Colon (tissue), 2 donors: ENCODE results near the gene ENAH.
"Not testable (repeated sequence)": the region's sequence is repeated elsewhere in the genome, so short reads cannot be mapped to it uniquely, and the experiment has no call there.

Experiments used
- FAIRE-seq: peaks from 2 replicates; lab custom pipeline; 2012; peaks lifted over from hg19 to GRCh38; lab: Jason Lieb, UNC
- donor health status: control.
- donor health status: control.

The ENAH gene

DNA sequence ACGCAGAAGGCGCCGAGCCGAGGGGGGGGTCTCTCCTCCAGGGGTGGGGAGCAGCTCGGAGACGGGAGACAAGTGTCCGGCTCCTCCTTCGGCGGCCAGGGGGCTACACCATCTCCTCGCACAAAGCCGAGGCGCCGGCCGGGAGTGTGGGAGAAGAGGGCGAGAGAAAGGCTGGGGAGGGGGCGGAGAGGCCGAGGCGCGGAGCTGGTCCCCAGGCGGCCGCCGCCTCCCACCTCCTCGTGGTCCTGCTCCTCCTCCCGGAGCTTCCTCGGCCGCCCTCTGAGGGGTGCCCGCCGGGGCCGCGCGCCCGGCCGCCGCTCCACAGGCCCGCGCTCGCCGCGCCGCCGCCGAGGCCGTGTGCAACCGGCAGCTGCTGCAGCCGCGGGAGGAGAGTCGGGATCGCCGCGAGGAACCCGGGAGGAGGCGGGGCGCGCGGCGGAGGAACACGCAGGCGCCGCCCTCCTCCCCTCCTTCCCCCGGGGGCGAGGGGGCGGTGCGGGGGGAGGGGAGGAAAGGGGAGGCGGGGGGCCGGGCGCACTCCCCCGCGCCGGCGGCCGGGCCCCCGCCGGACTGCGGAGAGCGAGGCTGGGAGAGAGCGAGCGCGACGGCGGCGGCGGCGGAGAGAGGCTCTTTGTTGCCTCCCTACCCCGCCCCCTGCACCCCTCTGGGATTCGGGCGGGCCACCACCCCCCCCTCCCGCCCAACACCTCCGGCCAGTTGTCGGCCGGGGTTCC is at the start of gene ENAH:
Gene ENAH (minus strand): TSS at position 395 of the 734 bp plus-strand sequence. CDS start 433 bp downstream, outside the sequence.
- FAIRE-seq: no peak

DNA sequence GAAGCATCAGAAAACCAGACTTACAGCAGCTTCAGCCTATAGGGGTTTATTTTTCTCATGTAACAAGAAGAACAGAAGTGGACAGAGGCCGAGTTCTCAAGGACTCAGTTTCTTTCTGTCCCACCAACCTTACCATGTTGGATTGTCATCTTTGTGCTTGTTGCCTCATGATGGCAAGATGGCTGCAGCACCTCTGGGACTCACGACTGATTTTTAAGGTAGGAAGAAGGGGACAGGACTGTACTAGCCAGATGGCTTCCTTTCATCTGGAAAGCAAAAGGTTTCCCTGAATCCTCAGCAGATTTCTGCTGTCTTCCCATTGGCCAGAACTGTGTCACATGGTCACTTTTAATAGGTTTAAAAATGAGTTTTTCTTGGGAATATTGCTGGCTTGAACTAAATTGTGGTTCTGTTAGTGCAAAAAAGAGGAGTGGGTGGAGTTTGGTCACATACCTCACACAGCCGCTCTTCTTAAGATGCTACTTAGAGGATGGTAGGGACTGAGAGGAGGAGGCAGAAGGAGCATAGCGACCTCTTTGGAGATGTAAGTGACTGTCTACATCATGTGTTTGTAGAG is 48.1 kb upstream of the ENAH start:
- no peak for FAIRE-seq

- no peak for FAIRE-seq
Measured at GRCh38 chr1:225700164-225700821, 47.4 kb upstream of the ENAH start.

GRCh38 chr1:225699336-225699735 is 46.4 kb upstream of the ENAH start:
- no peak for FAIRE-seq

DNA sequence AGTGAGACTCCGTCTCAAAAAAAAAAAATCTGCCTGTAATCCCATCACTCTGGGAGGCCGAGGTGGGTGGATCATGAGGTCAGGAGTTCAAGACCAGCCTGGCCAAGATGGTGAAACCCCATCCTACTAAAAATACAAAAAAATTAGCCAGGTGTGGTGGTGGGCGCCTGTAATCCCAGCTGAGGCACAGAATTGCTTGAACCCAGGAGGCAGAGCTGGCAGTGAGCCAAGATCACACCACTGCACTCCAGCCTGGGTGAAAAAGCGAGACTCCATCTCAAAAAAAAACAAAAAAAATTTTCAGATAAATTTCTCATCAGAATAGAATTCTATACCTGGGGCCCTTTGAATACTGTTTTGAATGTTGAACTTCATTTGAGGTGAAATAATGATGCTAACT is 45.3 kb upstream of the ENAH start:
- not testable (repeated sequence) for FAIRE-seq

DNA sequence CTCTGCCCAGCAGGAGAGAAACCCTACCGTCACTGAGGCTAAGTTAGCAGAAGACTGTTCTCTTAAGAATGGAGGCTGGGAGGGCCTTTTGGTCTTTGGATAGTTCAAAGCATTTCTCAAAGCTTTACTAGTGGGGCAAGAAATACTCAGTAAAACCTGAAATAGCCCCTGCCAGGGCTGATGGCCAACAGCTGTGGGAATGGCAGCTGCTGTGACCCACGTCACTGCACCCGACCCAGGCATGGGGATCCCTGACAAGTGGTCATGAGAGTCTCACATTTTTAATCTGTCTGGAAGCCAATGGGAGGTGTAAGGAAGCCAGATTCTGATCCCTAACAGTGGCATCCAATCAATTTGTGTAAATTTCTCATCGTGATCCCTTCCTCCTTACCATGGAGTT is 44.5 kb upstream of the ENAH start:
- no peak for FAIRE-seq

- FAIRE-seq: no peak
Measured at GRCh38 chr1:225695578-225696337, 42.8 kb upstream of the ENAH start.

GRCh38 chr1:225694151-225694603 is 41.3 kb upstream of the ENAH start:
- FAIRE-seq: no peak

DNA sequence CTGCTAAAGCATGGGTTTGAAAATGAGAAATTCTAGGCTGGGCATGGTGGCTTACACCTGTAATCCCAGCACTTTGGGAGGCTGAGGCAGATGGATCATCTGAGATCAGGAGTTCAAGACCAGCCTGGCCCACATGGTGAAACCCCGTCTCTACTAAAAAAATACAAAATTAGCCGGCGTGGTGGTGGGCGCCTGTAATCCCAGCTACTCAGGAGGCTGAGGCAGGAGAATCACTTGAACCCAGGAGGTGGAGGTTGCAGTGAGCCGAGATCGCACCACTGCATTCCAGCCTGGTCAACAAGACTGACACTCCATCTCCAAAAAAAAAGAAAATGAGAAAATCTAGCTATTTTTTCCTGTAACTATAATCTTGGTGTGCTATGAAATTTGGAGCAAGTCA is 40.8 kb upstream of the ENAH start:
- FAIRE-seq: not testable (repeated sequence)

GRCh38 chr1:225693085-225693696 is 40.3 kb upstream of the ENAH start:
- no peak for FAIRE-seq

GRCh38 chr1:225692517-225692879 is 39.6 kb upstream of the ENAH start:
- FAIRE-seq: no peak

DNA sequence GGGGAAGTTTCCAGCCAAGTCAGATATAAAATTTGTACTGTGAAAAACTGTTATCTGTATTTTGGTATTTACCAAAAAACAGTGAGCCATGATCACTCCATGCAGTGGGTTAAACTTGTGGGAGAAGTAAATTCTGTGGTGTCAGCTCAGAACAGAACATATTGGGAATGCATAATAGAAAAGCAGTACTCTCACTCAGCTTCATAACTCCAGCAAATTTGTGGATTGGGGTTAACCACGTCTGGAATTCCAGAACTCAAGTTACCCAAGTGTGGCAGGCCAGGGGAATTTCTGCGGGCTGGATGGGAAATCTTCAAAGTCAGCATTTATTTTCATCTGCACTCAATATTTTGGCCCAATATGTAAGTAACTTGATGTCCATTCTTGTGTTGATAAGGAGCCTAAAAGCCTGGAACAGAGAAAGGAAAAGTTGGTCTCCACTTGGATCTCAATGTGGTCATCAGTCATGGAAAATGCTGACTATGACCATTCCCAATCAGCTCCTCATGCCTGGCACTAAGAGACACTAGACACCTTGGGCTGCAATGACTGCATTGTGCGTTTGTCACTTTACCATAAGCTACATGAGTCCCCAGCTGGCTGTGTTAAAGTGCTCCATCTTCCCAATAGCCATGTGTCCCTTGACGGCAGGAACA is 39.1 kb upstream of the ENAH start:
- no peak for FAIRE-seq

DNA sequence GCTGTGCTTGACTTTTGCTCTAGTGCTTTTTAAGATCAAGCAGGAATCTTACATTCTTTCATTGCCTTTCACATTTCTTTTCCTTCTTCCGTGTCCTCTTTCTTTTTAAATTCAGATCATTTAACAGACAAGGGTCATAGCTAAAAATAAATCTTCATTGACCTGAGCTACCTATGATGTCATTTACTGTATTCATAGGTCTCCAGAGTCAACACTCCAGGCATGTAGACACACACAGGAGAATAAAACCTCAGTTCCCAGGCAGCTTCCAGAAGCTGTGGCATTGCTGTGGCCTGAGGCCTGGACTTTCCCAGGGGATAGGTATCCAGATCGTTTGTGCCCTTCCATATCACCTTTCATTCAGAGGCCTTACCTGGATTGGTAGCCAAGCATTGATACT is 38.5 kb upstream of the ENAH start:
- FAIRE-seq: no peak

GRCh38 chr1:225689882-225690459 is 37.0 kb upstream of the ENAH start:
- FAIRE-seq: no peak

- FAIRE-seq: no peak
Measured at GRCh38 chr1:225688345-225688744, 35.4 kb upstream of the ENAH start.

DNA sequence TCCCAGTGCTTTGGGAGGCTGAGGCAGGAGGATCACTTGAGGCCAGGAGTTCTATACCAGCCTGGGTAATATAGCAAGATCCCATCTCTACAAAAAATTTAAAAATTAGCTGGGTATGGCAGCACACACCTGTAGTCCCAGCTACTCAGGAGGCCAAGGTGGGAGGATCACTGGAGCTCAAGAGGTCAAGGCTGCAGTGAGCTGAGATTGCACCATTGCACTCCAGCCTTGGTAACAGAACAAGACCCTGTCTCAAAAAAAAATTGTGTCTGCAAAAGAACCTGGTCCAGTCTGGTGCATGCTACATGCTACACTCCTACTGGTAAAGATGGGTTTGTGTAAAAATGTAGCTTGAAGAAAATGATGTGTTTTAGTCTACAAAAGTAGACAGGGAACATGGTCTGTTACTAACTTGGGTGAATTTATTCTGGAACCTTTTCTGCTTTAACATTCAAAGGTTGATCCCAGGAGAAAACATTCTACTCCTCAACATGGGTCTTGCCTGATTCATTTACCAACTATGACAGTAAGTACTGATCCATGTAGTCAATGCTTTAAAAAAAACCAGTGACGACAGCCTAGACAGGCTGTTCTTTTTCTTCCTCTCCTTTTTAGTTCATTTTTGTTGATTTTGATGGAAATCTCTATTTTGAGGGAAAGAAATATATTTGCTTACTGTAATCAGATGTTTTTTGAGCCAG is 32.7 kb upstream of the ENAH start:
- FAIRE-seq: no peak

GRCh38 chr1:225684741-225685140 is 31.8 kb upstream of the ENAH start:
- no peak for FAIRE-seq

DNA sequence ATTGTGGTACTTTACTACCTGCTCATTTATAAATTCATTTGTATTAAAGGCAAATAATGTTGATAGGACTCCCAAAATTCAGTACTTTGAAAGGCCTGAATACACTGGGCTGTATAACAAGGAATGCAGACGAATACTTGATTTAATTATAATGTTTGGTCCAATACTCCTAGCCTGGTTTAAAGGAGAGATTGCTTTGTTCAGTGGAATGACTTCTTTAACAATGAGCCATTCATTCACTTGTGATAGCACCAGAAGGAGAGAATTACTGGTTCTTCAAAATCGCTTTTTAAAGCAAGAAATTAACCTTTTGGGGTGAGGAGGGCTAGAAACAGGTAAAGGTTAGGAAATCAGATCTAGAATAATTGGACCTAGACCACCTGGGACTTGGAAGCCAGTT is 28.3 kb upstream of the ENAH start:
- FAIRE-seq: no peak

GRCh38 chr1:225678545-225678944 is 25.6 kb upstream of the ENAH start:
- no peak for FAIRE-seq

DNA sequence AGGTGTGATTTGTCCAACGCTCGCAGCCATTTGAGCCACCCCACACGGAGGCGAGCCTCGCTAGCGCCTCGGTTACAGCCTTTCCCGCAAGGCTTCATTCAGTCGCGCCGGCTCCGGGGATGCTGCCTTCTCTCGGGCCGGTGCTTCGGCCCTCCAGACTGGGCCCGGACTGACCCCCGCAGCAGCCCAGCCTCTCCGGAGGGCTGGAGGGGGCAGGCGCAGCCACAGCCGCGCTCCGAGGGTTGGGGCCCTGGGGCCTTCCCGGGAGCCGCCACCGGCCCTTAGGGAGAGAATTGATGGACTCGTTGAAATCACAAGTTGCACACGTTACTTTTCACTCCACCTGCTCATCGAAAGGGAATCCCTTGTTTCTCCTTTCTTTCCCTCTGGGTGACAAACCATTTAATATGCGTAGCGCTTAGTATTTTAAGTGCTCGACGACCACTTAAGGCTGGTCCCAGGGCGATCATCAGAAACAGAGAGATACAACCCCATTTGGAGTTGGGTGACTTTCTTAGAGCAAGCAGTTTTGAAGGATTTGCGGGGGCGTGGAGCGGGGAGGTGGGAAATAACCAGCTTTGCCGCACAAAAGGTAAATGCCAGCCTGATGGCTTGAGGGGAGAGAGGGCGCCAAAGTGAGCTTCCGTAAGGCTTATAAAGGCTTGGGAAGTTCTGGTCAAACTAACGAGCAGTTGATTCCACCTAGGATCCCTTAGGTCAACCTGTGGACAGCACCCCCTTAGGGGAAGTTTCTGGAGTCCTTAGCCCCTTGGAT is 24.6 kb upstream of the ENAH start:
- FAIRE-seq: no peak
